ENCODE data around the gene ADGRA3.
"Not testable (repeated sequence)": the region's sequence is repeated elsewhere in the genome, so short reads cannot be mapped to it uniquely, and the experiment has no call there.

ADGRA3 gene

DNA sequence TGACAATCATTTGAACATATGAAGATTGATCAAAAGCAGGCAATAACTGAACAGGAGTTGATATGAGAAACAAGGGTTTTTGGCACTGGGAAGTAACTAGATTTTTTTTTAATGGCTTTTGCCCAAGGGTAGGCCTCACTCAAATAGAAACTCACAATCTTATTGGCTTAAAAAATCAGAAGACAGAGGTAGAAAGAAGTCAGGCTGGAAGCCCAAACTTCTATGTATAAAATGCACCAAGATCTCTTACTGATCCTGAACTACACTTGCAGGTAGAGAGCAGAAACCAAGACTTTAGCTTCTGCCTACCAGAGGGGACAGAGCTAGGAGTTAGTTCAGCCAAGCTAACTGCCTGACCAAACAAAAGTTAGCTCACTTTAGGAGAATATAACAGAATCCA lies 74.9 kb downstream of the ADGRA3 start:
- DNase-seq (ENCODE audit: low spot score): no peak

- DNase-seq (ENCODE audit: low spot score): no peak
These were observed 75.9 kb downstream of the ADGRA3 start for GRCh38 chr4:22439947-22440346.

DNA sequence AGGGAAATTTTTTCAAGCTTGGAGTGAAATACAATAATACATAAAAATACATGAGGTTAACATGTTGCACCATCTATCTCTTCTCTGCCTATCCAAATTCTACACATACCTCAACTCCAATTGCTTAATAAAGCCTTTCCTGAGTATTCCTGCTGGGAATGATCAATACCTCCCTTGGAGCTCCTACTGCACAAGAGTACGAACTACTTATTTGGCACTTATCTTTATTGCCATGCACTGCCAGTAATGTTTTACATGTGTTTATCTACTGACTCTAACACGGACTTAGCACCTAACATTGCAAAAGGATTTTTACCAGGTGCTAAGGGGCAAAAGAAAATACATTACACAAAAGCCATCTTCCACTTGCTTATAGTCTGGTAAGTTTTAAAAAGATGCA lies 80.2 kb downstream of the ADGRA3 start:
- DNase-seq (ENCODE audit: low spot score): no peak

GRCh38 chr4:22434895-22435294 lies 81.0 kb downstream of the ADGRA3 start:
- DNase-seq (ENCODE audit: low spot score): no peak

GRCh38 chr4:22430626-22431025 lies 85.2 kb downstream of the ADGRA3 start:
- DNase-seq (ENCODE audit: low spot score): no peak

DNA sequence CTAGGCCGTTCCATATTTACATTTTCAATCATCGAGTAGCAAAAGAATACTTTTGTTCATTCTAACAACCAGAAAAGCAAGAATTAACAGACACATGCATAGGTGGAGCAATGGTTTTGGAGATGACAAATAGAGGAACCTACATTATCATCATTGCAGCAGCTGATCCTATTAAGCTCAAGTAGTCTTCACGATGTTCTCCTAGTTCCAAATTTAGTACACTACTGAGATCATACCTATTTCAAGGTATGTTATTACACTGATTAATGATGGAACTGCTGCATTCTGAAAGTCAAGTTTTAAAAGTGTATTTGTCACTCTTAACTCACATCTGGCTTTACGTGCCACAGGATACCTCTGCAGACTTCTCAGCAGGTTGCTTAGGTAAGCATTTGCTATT lies 87.4 kb downstream of the ADGRA3 start:
- DNase-seq (ENCODE audit: low spot score): no peak

GRCh38 chr4:22427675-22428074 lies 88.2 kb downstream of the ADGRA3 start:
- DNase-seq (ENCODE audit: low spot score): no peak

DNA sequence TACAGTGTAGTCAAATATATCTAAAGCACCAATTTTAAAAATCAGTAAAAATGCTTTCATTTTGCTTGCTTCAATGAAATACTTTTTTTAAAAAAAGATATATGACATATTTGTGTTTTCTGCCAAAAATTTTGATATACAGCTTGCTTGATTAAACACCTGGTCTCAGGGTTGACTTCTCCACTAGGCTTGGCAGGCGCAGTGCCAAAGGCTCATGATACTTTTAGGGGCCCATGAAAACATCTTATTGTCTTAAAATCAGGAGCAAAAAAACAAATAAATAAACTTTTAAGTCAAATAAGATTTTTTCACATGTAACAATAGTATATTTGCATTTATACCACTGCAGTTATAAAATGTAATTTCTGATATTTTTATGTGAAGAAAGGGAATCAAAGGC lies 95.6 kb downstream of the ADGRA3 start:
- DNase-seq (ENCODE audit: low spot score): no peak

DNA sequence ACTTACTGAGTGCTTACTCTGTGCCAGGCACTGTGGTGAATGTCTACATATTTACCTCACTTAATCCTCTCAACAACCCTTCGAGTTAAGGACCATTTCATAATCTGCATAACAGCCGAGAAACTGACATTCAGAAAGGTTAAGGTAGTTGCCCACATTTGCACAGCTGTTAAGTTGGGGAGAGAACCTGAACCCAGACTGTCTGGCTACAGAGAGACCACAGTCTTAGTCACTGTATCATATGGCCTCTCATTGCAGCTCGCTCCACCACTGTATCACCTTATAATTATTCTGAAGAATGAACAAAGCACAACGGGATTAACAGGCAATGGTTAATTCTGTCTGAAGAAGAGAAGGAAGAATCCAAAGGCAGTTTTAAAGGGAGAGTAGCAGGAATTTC lies 98.5 kb downstream of the ADGRA3 start:
- no peak for DNase-seq (ENCODE audit: low spot score)

- DNase-seq (ENCODE audit: low spot score): no peak
These were observed 99.5 kb downstream of the ADGRA3 start for GRCh38 chr4:22416403-22416802.

- no peak for DNase-seq (ENCODE audit: low spot score)
These were observed 101.0 kb downstream of the ADGRA3 start for GRCh38 chr4:22414833-22415232.

DNA sequence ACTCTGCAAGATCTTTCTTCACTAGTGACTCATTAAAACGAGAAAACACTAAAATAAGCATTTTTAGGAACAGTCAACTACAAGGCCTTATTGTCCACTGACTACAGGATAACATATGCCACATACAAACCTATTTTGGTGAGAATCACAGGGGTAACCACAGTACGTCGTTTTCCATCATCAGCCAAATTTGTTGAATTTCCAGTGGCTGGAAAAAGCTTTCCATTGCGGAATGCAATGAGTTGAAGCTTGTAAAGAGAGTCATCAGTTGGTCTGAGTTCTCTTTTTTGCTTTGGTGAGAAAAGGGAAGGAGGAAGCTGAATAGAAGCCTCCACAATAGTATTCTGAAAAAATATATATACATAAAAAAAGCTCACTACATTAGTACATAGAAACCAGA lies 102.4 kb downstream of the ADGRA3 start:
- no peak for DNase-seq (ENCODE audit: low spot score)

GRCh38 chr4:22412013-22412412 lies 103.9 kb downstream of the ADGRA3 start:
- DNase-seq (ENCODE audit: low spot score): no peak

GRCh38 chr4:22410645-22411247 lies 105.1 kb downstream of the ADGRA3 start:
- peak; percentile 52 for DNase-seq (ENCODE audit: low spot score)

DNA sequence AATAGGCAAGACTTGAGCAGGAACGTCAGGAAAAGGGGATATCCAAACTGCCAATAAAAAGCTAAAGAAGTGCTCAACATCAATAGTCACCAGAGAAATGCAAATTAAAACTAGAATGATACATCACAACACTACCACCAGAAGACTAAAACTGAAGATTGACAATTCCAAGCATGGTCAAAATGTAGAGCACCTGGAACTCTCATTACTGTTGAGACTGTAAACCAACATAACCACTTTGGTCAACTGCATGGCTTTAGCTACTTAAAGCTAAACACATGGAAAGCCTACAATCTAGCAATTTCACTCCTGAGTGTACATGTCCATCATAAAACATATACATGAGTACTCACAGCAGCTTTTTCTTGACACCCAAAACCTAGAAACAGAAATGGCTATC lies 107.4 kb downstream of the ADGRA3 start:
- no peak for DNase-seq (ENCODE audit: low spot score)

DNA sequence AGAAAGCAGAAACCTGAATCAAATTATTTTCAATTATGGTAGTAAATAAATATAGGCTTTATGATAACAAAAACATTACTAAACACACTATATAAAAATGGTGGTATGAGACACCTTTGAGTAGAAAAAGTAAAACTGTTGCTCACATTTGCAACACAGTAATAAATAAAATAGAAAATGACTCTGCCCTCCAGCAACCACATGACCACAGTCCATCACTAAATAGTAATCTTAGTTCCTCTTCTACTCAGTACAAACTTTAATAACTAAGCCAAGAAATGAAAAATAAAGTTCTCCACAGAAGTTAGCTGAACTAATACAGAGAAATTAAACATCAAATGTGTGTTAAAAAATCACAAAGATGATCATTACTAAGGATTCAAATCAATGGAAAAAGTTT lies 108.5 kb downstream of the ADGRA3 start:
- no peak for DNase-seq (ENCODE audit: low spot score)

GRCh38 chr4:22398671-22399070 lies 117.2 kb downstream of the ADGRA3 start:
- no peak for DNase-seq (ENCODE audit: low spot score)

GRCh38 chr4:22391551-22391950 lies 124.3 kb downstream of the ADGRA3 start:
- DNase-seq (ENCODE audit: low spot score): no peak

DNA sequence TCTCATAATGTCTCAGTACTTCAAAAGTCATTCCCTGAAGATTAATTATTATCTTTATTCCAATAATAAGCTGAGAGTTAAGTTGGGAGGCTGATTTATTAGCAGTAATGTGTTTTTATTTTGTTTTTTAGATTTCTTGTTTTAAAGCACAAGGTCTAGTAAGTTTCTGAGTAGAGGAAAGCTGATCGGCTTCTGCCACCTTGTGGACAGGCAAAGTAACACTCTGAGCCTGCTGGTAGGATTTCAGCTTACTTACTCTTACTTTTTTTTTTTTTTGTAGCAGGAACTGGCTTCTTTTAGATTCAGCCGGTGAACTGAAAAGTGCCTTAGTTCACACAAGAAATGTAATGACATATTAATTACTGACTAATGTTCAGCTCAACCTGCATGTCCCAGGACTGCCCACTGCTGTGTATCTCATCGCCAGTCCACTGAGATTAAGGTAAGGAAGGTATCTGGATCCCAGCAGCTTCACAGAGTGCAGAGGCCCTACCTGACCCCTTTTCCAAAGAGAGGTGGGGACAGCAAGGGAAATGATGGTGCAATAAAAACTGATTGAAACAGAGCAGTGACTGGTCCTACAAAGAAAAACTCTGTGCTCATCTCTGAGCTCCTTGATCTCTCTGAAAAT lies 126.5 kb downstream of the ADGRA3 start:
- DNase-seq (ENCODE audit: low spot score): peak; percentile 48

DNA sequence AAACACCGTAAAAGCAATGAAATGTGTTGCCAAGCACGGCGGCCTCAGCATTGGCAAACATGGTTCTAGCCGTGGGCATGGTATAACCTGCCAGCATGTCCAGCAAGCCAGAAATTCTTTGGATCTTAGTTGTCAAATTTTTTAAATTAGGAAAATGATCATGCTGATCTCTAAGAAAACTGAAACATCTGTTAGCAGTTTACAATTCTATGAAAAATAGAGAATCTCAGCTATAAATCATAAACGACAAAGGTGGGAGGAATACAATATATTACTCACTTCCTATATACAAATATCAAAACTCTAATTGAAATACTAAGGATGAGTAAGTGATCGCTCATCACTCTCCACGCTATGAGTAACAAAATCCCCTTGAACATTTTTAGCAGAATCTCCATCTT lies 130.3 kb downstream of the ADGRA3 start:
- no peak for DNase-seq (ENCODE audit: low spot score)

DNA sequence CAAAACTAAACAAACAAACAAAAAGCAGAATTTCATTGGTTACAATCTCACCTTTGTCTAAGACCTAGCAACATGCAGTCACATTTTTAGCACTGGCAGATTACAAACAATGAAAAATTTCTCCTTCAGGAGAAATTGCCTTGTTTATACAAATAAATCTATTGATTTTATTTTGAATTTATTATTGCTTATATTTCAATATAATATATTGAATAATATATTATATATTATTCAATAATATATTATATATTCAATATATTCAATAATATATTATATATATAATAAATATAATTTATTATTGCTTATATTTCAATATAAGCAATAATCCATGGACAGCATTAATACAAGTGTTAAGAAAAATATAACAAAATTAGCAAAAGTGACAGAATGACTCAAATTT lies 131.7 kb downstream of the ADGRA3 start:
- no peak for DNase-seq (ENCODE audit: low spot score)

- not testable (repeated sequence) for DNase-seq (ENCODE audit: low spot score)
These were observed 133.7 kb downstream of the ADGRA3 start for GRCh38 chr4:22382216-22382615.

DNA sequence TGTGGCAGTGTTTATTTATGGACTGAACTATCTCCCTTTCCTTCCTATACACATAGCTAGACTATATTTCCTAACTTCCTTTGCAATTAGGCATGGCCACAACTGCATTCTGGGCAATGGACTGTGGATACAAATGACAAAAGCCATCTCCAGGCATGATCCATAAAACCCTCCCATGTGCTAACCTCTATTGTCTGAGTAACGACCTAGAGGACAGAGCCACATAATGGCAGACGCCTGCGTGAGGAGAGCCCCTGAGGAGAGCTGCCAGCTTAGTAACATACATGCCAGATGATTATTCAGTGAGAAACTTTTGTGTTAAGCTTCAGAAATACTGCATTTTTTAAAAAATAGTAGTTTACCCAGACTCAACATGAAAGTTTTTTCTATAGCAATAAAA lies 142.9 kb downstream of the ADGRA3 start:
- DNase-seq (ENCODE audit: low spot score): no peak

- no peak for DNase-seq (ENCODE audit: low spot score)
These were observed 145.8 kb downstream of the ADGRA3 start for GRCh38 chr4:22369901-22370562.
